HS-27A (cell line): ENCODE data around the gene LRMDA.

Experiments
- DNase-seq: peaks from one replicate; pipeline ENCODE4 v3.0.0-alpha.2; 2012; ENCODE audit warnings: low read depth, missing footprints

Gene LRMDA

DNA sequence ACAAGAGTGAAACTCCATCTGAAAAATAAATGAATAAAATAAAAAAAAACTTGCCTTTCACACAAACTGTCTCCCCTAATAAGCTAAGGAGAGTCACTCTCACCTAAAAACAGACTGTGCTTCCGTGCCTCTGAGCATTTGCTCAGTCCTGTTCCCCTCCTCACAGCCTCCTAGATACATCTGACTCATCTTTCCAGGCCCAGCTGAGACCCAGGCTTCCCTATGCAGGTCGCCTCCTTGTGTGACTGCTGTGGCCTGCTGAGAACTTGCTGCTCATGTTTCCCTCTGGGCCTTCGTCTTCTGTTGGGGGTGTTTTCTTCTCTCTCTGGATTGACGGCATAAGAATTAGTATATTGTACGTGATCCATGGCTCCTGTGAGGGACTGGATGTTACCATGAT is 777.7 kb downstream of the LRMDA start:
- no peak for DNase-seq

DNA sequence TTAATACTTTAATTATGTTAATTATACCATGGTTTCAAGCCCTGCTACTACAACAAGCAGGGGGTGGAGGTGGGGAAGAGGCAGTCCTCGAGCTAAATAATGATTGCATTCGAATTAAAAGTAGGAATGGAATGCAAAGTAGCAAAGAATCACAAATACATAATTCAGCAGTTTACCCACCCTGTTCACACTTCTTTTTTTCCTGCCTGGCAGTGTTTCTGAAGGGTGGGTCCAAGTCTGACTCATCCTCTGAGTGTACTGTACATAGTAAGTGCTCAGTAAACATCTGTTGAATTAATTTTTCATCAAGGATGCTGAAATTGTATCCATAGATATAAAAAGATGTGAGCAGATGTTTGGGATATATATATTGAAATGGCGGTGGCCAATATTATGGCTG is 778.8 kb downstream of the LRMDA start:
- DNase-seq = no peak

DNA sequence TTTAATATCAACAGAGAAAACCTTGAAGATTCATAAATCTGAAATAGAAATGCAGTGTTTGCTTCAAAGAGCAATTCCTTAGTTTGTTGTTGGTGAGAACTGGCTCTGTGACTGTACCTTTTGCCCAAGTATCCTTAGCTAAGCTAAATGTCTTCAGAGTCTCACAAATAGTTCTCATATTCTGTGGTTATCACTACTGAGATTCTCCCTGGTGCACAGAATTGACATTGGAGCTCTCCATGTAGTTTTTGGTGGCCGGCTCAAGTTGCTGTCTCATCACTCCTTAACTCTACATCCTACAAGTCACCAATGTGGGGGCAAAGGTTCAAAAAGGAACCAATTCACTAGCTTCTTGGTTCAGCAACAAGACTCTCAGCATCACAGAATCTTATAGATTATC is 780.3 kb downstream of the LRMDA start:
- DNase-seq = no peak

DNA sequence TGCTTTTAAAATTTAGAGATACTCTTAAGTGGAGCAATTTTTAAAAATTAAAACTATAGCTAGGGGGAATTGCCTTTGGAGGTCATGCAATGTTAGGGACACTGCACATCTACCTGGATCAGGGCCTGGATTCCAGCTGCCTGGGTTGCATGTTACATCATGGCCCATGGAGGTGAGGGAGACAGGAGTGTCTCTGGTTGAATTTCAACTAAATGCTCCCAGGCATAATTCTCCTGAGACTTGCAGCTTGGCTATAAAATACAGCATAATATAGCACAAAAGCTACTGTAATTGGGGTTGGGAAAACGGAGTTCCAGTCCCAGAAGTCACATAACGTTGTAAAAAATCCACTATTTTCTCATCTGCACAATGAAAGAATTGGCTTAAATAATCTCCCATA is 782.5 kb downstream of the LRMDA start:
- no peak for DNase-seq

DNA sequence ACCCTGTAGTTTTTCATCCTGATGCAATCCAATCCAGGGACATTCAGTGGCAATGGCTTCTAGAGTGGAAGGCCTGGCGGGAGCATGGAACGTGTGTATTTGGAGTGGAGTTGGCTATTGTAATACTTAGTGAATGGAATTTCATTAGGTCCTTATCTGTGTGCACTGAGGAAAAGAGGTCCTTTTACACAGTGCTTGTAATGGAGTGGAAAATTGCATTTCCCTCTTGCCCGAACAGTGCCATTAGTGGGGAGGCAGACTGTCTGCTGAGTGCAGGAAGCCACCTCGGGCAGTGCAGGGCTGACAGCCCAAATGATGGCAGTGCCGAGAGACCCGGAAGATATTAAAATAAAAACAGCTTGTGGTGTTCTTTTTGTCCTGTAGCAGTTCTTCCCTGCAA is 786.6 kb downstream of the LRMDA start:
- DNase-seq = no peak

DNA sequence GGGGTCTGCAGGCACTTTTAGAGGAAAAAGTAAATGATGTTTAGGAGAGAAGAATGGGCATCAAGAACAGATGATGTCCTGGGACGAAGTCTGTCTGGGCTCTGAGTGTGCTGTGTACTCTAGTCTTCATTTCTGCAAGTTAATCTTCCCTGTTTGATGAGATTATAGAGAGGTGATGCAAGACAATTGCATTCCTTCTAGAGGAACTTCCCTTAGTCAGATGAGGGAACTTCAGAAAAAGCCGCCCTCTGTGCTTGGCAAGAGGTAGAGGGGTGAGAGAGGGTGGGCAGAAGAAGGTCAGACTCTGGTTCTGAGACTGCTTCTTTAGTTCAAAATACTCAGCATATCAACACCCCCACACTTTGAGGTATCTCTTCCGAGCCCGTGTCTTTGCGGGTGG is 797.9 kb downstream of the LRMDA start:
- DNase-seq = no peak

DNA sequence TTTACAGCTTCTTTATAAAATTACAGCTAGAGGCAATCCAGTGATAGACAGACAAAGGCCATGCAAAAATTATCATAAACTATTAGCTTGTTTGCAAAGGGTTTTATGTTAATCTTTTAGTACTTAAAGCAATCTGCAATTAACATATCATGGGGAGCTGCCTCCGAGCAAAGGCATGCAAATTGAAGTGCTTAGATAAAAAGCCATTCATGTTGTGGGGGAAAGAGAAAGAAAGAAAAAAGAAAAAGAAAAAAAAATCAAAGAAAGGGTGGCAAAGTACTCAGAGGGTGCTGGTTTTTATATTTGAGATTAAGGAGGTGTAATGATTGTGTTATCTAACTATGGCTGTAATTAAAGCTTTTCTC is 799.5 kb downstream of the LRMDA start:
- DNase-seq = no peak

DNA sequence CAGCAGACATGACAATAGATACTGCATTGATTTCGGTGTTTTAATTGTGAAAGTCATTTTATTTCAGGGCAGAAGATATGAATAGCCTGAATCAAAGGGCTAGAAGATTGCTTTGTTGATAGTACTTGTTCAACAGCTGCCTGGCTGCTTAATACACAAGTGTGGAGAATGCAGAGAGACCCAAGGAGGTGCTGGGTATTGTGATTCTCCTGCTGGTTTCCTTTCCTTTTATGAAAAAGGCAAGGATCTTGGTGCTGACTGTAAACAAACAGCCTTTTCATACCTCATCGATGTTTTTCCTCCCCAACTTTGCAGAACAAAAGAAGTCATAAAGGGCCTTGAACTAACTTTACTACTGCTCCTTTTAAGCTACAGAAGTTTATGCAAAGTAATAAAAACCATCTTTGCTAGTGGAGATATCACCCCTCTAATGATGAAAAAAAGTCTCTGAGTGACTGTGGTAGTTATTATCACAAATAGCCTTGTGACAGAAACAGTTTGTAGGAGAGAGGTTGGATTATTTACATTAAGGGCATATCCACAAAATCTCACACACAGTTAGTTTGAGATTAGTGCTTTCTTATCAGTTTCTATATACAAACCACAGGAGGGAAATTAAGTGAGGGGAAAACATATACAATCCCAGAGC is 800.0 kb downstream of the LRMDA start:
- no peak for DNase-seq

DNA sequence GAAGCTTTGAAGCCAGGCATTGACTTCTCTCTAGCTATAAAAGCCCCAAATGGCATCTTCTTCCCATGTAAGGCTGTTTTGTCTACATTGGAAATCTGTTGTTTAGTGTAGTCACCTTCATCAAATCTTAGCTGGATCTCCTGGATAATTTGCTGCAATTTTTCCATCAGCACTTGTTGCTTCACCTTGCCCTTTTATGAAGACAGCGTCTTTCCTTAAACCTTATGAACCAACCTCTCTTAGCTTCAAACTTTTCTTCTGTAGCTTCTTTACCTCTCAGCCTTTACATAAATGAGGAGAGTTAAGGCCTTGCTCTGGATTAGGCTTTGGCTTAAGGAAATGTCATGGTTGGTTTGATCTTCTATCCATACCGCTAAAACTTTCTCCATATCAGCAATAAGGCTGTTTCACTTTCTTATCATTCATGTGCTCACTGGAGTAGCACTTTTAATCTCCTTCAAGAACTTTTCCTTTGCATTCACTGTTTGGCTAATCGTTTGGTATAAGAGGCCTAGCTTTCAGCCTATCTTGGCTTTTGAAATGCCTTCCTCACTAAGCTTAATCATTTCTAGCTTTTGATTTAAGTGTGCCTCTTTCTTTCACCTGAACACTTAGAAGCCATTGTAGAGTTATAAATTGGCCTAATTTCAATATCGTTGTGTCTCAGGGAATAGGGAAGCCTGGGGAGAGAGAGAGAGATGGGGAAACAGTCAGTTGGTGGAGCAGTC is 803.2 kb downstream of the LRMDA start:
- DNase-seq = no peak

DNA sequence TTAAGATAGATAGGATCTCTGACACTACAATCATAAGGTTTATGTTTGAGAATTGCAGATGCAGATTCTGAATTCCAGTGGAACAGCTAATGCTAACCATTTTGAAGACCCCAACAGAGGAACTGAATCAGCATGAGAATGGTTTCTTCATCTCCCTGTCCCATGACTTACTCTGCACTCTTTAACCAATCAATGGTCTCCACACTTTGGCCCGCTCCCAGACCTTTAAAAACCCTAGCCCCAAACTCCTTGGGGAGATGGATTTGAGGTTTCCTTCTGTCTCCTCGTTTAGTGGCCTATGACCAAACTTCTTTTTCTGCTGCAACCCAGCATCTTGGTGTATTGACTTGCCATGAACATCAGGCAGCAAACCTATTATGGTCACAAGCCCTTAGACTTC is 804.9 kb downstream of the LRMDA start:
- no peak for DNase-seq

DNA sequence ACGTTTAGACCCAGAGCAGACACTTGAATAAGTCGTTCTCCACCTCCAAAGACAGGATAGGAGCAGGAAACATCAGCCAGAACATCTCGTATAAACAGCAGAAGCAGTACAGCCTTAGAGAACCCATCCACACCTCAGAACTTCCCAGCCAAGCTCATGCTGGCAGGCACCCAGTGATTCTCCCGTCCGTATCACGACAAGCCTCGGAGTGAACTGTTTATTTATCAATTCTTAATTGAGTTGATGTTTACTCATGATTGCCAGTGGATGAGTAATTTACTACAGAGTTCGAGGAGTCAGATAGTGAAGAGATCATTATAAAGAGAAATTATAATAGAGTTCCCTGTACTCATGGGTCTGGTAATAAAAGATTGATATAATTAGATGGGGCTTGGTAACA is 811.5 kb downstream of the LRMDA start:
- DNase-seq = no peak

DNA sequence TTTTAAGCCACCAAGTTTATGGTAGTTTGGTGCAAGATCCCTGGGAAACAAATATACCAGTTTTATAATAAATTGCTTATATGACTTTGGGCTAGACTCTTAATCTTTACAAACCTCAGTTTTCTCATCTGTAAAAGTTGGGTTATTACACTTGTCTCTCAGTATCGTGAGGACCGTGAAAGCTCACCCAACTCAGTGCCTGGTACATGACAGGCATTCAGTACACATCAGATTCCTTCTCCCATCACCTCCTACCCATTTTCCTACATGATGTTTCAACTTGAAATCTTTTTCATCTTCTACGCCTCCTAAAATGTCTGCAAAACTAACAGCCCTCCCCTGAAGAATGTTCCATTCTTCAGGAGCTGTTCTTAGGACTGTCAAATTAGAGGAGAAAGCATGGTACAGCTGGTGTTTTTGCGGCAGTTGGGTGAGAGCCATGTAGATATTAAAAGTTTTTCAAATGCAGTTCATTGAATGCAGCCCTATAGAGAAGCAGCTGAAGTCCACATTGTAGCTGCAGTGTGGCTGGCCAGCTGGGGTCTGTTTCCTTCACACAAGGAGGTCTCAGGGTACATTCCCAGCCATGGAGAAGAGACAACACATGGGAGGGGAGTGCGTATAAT is 812.8 kb downstream of the LRMDA start:
- DNase-seq = no peak

DNA sequence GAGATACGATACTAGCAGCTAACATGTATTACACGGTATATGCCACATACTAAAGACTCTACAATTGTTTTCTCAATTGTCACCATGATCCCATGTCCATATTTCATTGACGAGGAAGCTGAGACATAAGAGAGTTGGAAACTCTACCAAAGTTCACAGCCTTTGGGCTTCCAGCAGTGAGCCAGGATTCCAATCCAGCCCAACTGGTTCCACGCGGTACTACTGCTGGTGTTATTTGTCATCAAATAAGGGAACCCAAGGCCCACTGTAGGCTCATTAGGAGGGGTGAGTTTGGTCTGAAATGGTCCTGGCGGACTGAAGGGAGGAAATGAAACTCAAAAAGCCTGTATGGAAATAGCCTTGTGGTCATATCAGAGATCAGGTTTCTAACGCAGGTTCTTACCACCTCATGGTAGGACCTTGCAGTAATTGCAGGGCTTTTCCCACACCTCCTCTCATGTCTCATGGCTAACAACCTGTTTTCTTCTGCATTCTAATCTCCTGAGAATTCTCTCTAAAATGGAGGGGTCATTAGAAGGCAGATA is 814.6 kb downstream of the LRMDA start:
- DNase-seq = no peak

DNA sequence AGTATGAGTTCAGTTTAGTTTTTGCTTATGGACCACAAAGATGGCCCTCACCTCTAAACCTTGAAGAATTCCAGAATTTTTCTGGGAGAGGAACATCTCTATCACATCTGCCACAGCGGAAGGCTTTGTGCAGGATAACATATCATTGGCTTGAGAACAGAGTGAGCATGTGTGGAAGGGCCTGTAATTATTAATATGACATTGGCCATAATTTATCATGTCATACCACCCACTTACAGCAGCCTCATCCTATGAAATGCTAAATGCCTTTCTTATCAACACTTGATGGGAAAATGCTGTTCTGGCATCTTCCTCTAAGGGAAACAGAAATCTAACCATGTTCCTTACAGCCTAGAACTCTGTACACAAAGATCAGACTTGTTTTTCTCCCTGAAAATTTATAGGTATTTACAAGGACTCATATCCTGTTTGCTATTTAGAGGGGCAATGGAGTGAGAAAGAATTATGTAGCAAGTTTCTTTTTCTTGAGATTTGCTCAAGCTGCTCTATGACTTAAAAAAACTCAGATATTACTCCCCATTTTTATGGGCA is 817.3 kb downstream of the LRMDA start:
- no peak for DNase-seq

DNA sequence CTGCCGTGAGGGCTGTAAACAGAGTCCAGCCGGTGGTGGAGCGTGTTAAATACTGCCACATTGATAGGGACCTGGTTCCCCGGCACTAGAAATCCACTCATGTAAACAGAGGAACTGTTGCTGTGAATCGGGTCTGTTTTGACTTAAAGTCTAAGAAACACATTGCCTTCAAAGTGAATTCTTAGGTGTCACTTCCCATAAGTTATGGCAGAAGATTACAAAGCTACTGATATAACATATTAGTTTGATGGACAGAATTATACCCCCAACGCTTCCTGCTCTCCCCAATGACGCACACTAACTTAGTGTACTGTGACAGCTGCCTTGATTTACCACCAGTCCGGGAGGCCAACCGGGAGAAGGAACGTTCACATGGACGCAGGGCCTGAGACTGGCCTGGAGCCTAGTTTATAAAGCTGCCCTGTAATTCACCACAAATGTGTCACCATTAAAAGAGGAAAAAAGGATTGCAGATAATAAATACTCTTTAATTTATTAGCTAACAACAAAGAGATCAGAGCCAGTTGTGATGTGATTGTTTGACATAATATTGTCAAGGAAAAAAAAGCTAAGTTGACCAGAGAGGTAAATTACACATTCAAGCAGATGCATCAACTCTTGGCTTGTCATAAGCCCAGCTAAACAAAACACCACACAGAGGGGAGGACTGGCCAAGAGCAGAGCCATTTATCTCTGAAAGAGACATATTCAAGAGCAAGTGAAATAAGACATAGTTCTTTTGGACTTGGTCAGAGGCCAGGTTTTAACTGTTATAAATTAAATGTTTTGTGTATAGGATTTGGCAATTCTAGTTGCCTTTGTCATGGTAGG is 820.6 kb downstream of the LRMDA start:
- no peak for DNase-seq

DNA sequence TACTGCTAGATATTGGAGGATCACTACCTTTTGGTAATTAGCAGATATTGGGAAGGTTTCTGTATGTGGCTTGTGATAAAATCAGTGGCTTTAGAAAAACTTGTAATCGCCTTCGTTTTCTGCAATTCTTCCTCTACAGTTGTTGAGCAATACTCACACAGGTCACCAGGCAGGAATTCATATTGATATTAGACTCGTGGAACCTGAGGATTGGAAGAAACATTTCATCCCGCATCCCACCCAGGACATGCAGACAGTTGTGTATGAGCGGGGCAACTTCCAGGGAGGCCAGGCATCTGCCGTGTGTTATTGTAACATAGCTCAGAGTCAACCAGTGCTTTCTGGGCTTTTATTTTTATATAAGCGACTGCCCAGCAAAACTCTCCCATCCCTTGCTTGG is 821.3 kb downstream of the LRMDA start:
- DNase-seq = no peak

DNA sequence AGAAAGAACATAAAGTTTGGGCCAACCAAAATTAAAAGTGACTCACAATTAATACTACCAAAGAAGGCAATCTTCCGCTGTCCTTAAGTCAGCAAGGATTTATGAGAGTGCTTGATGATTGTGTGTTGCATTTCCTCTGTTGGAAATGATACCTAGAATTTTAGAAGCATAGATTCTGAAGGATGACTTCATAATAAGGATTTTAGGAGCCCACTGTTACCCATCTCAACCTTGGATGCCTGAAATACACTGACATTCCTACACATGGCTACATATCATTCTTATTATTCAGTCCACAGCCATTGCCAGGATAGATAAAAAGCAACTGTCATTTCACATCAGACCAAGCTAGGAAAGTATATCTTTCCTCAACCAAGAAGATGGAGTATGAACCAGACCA is 823.8 kb downstream of the LRMDA start:
- DNase-seq = no peak

DNA sequence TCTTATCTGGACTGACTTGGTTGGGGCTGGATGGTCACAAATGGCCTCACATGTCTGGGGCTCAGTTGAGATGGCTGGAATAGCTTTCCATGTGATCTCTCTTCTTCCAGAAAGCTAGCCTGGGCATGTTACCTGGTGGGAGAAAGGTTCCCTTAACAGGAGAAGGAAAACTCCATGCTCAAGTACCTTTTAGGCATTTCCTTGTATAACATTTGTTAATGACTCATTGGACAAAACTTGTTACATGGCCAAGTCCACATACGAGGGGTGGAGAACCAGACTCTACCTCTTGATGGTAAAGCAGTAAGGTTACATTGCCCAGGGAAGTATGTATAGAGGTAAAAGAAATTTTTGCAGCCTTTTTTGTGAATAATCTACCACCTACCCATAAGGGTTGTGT is 826.4 kb downstream of the LRMDA start:
- no peak for DNase-seq

DNA sequence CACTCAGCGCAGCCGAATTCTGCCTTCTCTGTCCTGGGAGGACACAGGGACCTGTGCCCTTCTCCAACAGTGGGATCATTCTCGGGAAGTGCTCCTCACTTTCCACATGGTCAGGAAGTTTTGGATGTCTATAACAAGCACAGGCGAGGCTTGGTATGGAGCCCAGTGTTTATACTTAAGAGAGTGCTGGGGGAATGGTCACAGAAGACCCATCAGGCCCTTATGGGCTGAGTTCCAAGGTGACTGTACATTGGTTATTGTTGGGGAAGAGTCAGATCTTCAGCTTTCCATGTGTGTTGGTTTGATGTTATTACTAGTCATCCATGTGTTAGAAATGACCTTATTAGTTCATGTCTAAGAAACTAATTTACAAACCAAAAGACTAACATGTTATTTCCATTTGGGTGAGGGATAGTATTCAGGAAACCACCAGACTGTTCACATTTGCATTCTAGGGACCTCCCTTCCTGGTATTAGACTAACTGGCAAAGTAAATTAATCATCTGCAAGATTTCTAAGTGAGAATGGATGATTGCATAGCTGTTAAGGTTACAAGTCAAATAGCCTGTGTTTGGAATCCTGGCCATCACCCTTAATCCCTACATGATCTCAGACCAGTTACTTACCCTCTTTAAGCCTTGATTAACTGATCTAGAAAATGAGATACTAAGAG is 834.2 kb downstream of the LRMDA start:
- DNase-seq = no peak

DNA sequence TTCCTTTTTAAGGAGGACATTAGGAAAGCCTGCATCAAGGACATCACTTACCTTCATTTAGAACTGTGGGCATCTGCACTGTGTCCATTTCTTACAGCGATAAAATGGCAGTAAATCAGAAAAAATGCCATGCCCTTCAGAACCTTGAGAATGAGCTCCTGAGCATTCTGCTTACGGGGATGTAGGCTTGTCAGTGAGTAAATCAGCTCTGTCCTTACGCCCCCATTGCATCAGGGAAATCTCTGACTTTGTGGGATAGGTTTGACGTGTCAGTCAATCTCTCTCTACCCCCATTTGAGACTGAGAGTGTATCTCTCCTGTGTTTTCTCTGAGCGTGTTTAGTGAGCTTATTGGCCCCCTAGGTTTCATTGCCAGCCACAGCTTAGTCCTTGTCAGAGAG is 837.1 kb downstream of the LRMDA start:
- no peak for DNase-seq

DNA sequence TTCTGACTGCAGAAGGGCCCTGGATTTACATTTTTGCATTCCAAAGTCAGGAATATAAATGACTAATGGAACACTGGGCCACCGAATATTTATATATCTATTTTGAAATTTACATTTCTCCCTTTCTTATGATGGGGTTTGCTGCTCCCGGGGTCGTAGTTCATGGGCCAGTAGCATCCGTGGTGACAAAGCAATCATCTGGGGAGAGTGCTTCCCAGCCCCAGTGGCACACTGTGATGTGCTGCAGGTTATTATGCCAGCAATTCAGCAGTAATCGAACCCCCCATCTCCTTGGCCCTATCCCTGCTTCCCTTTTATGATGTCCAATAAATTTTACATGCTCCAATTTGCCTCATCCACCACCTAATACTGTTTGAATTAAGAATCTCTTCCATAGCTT is 837.5 kb downstream of the LRMDA start:
- no peak for DNase-seq

DNA sequence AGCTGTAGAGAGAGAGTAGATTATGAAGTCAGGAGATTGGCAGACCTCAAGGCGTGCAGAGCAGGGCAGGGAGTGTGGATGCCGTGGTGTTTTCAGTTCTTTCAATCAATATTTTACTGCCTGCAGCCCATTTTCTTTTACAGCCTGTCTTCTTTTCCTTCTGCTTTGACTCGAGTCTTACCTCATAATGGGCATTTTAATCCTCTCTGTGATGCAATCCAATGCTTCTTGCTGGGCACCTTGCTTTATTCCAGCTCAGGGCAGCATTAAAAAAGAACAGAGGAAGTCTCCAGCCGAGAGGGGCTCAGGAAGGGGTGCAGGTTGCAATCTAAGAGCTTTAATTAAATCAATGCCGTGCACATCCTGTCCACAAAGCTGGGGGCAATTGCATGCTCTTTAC is 839.0 kb downstream of the LRMDA start:
- DNase-seq = no peak
